ENCODE measurements around the gene CEP85L. TPM values are rescaled to one million over a fixed set of nuclear protein-coding genes. Genes with fewer than 3 reads are reported as not detected.

The CEP85L gene
- total and polyA plus RNA-seq, 2 of the 13 experiments (the other 11 are each of a cell fraction or from before 2014, with no cell fraction given), result 0.44 to 1.7 TPM

DNA sequence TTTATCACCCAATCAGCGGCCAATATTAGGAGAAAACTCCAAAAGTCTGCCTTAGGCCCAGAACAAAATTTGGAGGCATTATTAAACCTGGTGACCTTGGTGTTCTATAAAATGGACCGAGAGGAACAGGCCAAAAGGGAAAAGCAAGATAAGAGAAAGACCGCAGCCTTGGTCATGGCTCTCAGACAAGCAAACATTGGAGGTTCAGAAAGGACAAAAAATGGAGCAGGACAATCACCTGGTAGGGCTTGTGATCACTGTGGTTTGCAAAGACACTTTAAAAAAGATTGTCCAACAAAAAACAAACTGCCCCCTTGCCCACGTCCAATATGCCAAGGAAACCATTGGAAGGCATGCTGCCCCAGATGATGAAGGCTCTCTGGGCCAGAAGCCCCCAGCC, 31.2 kb downstream of the CEP85L start:
- intact Hi-C loops (cut with micrococcal nuclease; ENCODE audit: unreplicated experiment), result no loop called here
- Histone ChIP-seq H3K27ac (ENCODE audit: extremely low read length, insufficient read depth, low read length) (no peak overlapping the region), H3K9me3 (ENCODE audit: low read length) (no peaks in the 10 kb centered on the region), H2AFZ (ENCODE audit: low read length) (no peak overlapping the region), H3K79me2 (ENCODE audit: insufficient read depth, low read length) (no peaks in the 10 kb centered on the region), H3K4me3 (replicated peaks in 1 of 3; ENCODE audit: insufficient read depth in 1 of 3, low read depth in 2 of 3, low read length in 3 of 3) (no peak overlapping the region), H4K20me1 (ENCODE audit: insufficient read depth, low read length) (no peaks in the 10 kb centered on the region), H3K36me3 (replicated peaks in 1 of 2; ENCODE audit: control insufficient read depth in 1 of 2, insufficient read depth in 2 of 2, low read length in 2 of 2) (no peaks in the 10 kb centered on the region), H3K4me1 (ENCODE audit: insufficient read depth, low read length) (no peaks in the 10 kb centered on the region), H3K27me3 (ENCODE audit: control insufficient read depth in 1 of 2, insufficient read depth in 2 of 2, low read length in 2 of 2) (peaks cover 0 to 13% of the 10 kb centered on the region in 2 experiments; a peak in 2 of 5 replicates), H3K9ac (ENCODE audit: insufficient read depth, low read depth, low read length) (no peak overlapping the region), H3K4me2 (ENCODE audit: low read depth, low read length) (no peak overlapping the region)
- BruUV-seq (replicated peaks), result no TSS peak
- no peak for ATAC-seq
- FAIRE-seq, result no peak
- CTCF ChIA-PET (ENCODE audit: low intra/inter-chr PET ratio, low total read pairs), result no interaction called here
- POLR2A ChIA-PET, result no interaction called here
- 9% methylated on average over 4 of the region's 4 CpGs for WGBS (ENCODE audit: low lambda C conversion rate)
- in situ Hi-C loops (cut with HindIII; ENCODE audit: extremely low pct_ligation_motif_present, low pct_unique_long_range_greater_than_20kb), result no loop called here
- DNase-seq (ENCODE audit: low spot score), result no peak
- TF ChIP-seq ZNF30 (CRISPR knock-in tag; IDR thresholded peaks at IDR 0.05) (no peak), JDP2 (CRISPR knock-in tag; IDR thresholded peaks at IDR 0.05; ENCODE audit: borderline replicate concordance) (no peak), SNAPC5 (CRISPR knock-in tag; IDR thresholded peaks at IDR 0.05; ENCODE audit: borderline replicate concordance) (no peak), SALL1 (CRISPR knock-in tag; IDR thresholded peaks at IDR 0.05) (no peak), ZNF747 (CRISPR knock-in tag; IDR thresholded peaks at IDR 0.05; ENCODE audit: borderline replicate concordance) (no peak), ELF3 (CRISPR knock-in tag; IDR thresholded peaks at IDR 0.05) (no peak), SMAD3 (CRISPR knock-in tag; IDR thresholded peaks at IDR 0.05) (no peak), TOPORS (CRISPR knock-in tag; IDR thresholded peaks at IDR 0.05) (no peak), RFXAP (CRISPR knock-in tag; IDR thresholded peaks at IDR 0.05; ENCODE audit: borderline replicate concordance) (no peak), KDM1A (CRISPR knock-in tag; IDR thresholded peaks at IDR 0.05) (no peak), ZNF230 (CRISPR knock-in tag; IDR thresholded peaks at IDR 0.05) (no peak), IRF2 (CRISPR knock-in tag; IDR thresholded peaks at IDR 0.05) (no peak), FOXK1 (CRISPR knock-in tag; IDR thresholded peaks at IDR 0.05; ENCODE audit: borderline replicate concordance, low read depth) (no peak), ZNF850 (CRISPR knock-in tag; conservative IDR thresholded peaks at IDR 0.05) (no peak)

Data from HepG2 (cell line).